GM18909 (cell line): Measurements from ENCODE around the gene GUCA1A.
"Not testable (repeated sequence)": the region's sequence is repeated elsewhere in the genome, so short reads cannot be mapped to it uniquely, and the experiment has no call there.

Source experiments
- ATAC-seq: cut with Tn5 transposase; IDR thresholded peaks from one replicate; pipeline ENCODE4 v1.9.1; 2021; ENCODE audit warnings: mild to moderate bottlenecking; ENCODE audit not compliant: unreplicated experiment, poor library complexity

The GUCA1A gene

GRCh38 chr6:42142118-42142835 lies 30.9 kb upstream of the GUCA1A start, which contains the start of gene C6orf132:
Gene C6orf132, minus strand, starts transcription at chr6:42142620. Its CDS starts 176 bp downstream, at chr6:42142444.
- no peak for ATAC-seq

DNA sequence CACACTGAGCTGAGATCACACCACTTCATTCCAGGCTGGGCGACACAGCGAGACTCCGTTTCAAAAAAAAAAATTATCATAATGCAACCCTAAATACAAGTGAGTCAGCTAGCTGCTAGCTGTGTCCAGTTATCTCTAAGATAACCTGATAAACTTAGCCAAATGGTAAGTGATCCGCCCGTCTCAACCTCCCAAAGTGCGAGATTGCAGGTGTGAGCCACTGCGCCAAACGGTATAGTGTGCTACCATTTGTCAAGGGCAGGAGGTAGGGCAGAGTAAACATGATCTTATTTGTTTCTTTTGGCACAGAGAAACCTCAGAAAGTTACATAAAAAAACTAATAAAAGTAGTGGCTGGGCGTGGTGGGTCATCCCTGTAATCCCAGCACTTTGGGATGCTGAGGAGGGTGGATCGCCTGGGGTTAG lies 26.0 kb upstream of the GUCA1A start:
- no peak for ATAC-seq

- ATAC-seq: no peak
Measured at GRCh38 chr6:42148058-42148457, 25.1 kb upstream of the GUCA1A start.

DNA sequence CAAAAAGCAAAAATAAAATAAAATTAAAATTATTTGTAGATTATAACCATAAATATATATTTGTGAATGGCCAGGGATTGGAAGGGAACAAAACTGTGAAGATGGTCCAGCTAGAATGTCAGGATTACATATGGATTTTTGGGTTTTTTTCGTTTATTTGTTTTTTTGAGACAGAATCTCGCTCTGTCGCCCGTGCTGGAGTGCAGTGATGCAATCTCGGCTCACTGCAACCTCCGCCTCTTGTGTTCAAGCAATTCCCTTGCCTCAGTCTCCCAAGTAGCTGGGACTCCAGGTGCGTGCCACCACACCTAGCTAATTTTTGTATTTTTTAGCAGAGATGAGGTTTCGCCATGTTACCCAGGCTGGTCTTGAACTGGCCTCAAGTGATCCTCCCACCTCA lies 22.9 kb upstream of the GUCA1A start:
- no peak for ATAC-seq

DNA sequence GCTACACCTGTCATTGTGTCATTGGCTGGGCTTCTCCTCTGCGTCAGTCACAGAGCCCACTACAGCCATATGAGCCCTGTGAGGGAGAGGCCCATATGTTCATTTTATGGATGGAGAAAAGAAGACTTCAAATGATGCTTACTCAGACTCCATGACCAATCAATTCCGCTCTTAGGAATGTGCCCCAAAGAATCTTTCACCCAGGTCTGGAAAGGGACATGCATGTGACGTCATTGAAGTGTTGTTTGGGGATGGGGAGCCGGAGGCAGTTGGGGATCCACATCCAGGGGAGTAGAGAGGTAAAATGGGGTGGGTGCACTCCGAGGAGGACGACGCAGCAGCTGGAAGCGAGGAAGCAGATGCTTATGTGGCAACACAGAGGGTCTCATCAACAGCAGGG lies 21.1 kb upstream of the GUCA1A start:
- ATAC-seq: no peak

DNA sequence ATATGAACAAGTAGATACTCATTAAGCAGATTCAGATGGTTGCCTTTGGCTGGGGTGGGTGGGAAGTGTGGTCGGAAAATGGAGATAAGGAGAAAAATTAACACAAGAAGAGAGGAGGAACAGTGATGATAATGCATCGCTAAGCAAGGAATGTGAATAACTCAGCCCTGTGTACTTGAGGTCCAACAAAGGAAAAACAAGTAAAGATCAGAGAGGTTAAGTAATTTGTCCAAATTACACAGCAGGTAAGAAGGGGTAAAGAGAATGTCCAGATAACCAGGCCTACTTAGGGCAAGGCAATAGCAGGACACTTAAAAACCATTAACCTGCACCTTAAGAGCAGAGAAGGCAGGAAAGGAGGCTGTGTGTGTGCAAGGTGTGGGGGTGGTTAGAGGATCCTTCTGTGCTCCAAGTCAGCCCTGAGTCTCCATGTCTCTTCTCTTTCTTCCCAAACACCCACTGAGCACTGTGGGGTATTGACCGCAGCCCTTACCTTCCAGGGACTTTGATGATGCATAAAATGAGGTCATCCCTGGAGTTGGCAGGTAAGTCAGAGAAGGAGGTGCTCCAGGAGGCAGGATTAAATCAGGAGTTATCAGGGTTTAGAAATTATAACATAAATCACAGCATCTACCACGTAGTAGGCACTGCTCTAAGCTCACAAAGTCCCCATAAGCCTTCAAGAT lies 20.5 kb upstream of the GUCA1A start:
- ATAC-seq: not testable (repeated sequence)

- ATAC-seq: no peak
Measured at GRCh38 chr6:42153921-42154320, 19.2 kb upstream of the GUCA1A start.

DNA sequence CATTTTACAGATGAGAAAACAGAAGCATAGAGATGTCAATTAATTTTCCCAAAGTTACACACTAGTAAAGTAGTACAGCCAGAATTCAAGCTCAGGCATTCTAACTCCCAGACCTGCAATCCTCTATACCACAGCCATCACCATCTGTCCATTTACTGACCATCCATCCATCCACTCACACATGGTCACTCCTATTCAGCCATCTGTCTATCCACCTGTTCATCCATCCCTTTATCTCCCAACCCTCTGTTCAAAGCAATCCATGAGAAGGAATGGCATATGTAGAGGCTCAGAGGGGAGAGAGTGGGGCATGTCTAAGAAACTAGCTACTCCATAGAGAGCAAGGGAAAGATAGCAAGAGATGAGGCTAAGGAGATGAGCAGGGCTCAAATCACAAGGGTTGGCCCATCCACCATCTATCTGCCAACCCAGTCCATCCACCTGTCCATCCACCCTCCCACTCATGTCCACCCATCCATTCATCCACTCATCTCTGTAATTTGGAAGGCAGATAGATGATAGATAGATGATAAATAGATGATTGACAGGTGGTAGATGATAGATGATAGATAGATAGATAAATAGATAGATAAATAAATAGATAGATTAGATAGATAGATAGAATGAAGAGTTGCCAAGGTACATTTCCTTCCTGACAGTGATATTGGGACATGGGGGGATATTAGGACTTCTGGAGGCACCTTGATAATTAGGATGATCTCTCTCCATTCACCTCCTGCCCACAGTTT lies 18.5 kb upstream of the GUCA1A start:
- ATAC-seq: no peak

- ATAC-seq: no peak
Measured at GRCh38 chr6:42155293-42155692, 17.9 kb upstream of the GUCA1A start.

DNA sequence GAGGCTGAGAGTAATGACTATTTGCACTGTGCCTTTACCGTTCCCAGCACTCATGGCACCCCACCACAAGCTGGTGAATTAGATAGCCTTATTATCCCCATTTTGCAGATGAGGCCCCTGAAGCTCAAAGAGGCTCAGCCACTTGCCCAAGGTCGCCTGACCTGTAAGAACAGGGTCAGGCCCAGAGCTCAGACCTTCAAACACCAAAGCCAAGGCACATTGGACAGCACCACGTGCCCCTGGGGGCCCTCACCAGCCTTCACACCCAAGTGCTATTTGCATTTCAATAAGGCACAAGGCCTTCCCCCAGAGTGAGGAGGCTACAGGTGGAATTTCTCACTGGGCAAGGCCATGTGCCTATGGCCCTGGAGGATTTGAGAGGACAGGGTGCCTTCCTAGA lies 16.5 kb upstream of the GUCA1A start:
- ATAC-seq: no peak

GRCh38 chr6:42158011-42158410 lies 15.2 kb upstream of the GUCA1A start:
- ATAC-seq: no peak

DNA sequence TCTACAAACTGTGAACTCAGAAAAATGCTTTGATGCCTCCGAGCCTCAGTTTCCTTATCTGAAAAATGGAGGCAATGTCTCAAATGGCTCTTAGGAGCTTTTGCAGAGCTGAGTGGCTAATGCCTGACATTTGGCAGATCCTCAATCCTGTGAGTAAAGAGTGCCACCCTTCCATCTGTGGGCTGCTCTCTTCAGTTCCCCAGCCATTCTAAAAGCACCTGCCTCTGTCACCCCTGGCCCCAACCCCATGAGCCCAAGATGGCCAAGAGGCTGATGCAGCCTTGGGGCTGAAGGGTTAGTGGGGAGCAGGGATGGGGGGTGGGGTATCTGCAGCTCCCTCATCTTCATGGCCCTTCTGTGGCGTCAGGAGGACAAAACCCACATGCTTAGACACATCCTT lies 14.5 kb upstream of the GUCA1A start:
- no peak for ATAC-seq

GRCh38 chr6:42159431-42160024 lies 13.6 kb upstream of the GUCA1A start:
- ATAC-seq: no peak

GRCh38 chr6:42162384-42162783 lies 10.8 kb upstream of the GUCA1A start:
- no peak for ATAC-seq

DNA sequence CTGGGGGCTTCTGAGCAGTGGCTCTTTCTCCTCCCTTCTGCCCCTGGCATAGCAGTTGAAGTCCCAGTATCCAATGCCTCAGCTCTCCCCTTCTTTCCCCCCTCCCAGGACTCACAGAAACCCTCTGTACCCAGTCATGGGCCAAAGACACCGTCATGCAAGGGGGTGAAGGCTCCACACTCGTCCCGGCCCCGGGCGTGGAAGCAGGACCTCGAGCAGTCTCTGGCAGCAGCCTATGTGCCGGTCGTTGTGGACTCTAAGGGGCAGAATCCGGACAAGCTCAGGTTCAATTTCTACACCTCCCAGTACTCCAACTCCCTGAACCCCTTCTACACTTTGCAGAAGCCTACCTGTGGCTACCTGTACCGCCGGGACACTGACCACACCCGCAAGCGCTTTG lies 10.4 kb upstream of the GUCA1A start:
- ATAC-seq: no peak

DNA sequence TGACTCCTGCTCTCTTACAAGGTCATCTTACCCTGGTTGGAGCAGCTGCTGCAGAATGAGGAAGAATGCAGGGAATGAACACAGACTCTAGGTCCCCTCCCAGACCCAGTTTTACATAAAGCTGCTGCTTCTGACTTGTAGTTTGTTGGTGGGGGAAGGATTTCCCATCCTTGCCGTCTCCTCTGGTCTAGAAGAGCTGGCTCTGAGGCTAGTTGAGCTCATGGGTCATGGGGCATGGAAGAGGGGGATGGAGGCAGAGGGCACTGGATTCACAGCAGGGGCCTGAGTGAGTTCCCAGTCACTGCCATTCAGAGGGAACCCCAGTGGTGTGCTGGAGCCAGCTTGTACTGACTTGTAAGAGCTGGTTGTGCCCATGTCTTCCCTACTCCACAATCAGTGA lies 9.2 kb upstream of the GUCA1A start:
- no peak for ATAC-seq

- no peak for ATAC-seq
Measured at GRCh38 chr6:42165016-42165415, 8.1 kb upstream of the GUCA1A start.

GRCh38 chr6:42166444-42167141 lies 6.6 kb upstream of the GUCA1A start:
- ATAC-seq: peak; percentile 42

GRCh38 chr6:42168650-42169049 lies 4.5 kb upstream of the GUCA1A start:
- ATAC-seq: no peak

- ATAC-seq: not testable (repeated sequence)
Measured at GRCh38 chr6:42169780-42170179, 3.4 kb upstream of the GUCA1A start.
